ENCODE measurements around the gene SIGLEC14.
"Not testable (repeated sequence)": the region's sequence is repeated elsewhere in the genome, so short reads cannot be mapped to it uniquely, and the experiment has no call there.

The SIGLEC14 gene

DNA sequence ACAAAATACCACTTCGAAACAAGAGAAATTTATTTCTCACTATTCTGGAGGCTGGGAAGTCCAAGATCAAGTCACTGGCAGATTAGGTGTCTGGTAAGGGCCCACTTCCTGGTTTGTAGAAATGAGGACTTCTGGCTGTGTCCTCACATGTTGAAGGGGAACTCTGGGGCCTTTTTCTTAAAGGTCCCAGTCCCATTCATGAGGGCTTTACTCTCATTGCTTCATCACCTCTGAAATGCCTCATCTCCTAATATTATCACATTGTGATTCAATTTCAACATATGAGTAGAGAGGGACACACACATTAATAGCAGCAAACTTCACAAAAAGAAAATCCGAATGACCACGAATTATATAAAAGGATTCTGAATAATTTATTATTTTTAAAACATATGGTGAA is 21.6 kb upstream of the SIGLEC14 start:
- DNase-seq = no peak

DNA sequence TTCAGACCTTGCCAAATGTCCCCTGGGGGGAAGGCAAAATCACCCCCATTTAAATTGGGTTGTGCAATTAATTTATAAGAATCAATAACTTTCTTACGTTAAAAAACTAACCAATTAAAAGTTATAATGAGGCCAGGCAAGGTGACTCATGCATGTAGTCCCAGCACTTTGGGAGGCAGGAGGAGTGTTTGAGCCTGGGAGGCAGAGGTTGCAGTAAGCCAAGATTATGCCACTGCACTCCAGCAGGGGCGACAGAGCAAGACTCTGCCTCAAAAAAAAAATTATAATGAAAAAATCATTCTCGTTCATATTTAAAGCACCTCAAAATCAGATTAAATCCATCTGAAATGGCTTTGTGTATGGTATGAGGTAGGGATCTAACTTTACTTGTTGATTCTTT is 18.4 kb upstream of the SIGLEC14 start:
- DNase-seq = no peak

DNA sequence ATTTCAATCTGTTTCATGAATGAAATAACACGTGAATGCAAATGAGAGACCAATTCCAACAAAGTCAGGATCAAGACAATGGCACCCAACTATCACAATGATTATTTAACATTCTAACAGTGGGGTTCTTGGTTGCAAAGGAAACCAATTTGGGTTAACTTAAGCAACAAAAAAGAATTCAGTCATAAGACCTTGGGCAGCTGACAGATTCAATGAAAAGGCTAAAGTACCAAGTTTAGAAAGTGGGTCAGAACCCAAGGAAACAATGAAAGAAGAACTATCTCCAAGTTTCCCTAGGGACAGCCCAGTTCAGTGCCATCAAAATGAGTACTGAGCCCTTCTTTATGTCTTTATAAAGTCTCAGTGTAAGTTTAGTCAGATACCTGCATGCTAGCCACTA is 17.5 kb upstream of the SIGLEC14 start:
- no peak for DNase-seq

DNA sequence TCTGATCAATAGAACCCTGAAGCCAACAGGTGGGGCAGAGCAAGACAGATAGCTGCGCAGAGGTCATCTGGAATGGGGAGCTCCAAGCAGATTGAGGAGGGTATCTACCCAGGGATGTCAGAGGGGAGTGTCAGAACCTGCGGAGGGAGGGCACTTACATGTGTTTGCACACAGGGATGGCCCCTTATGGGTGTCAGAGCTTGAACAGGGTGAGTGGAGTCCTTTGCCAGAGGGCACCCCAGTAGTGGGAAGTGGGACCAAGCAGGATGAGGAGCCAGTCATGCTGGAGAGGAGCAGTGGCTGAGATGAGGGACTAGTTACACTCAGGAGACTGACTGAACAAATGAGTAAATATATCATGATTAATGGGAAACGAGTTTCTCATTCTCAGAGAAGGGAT is 17.0 kb upstream of the SIGLEC14 start:
- no peak for DNase-seq

DNA sequence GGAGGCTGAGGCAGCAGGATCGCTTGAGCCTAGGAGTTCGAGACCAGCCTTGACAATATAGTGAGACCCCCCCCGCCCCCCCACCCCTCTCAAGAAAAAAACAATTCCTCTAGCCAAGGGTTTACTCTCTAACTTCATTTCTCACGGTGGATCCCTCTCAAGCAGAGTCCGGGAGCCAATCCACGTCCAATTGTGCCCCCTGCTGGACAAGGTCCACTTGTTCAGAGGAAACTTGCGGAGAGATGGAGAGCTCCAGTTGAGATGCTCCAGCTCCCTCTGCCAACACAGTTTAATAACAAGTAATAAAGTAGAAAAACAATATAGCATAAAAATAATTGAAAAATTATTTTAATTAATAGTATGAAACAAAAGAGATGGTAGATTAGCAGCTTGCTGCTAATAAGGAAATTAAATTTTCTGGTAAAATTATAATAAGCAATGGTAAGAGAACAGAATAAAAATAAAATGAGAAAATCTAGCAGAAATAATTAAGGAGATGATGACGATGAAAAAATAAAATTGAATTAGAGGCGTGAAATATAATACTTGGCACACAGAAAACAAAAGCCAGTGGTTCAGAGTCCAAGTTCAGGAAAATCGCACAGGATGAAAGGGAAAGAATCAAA is 14.5 kb upstream of the SIGLEC14 start:
- peak; percentile 83 for DNase-seq

DNA sequence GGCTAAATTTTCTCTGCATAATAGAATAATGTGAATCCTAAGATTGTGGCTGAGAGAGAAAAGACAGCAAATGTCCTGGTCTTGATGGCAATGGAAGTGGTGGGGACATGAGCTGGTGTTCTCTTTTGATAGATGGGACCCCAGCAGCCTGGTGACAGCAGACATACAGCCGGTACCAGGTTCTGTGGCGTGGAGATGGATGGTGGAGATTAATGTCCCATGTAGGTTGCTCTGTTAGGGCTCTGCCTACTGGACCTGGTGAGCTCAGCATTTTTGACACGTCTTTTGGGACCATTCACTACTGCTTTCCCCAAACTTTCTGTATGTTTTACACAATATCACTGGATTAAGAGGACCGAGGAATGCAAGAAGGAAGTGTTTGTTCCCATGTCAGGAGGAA is 8.2 kb upstream of the SIGLEC14 start:
- no peak for DNase-seq

DNA sequence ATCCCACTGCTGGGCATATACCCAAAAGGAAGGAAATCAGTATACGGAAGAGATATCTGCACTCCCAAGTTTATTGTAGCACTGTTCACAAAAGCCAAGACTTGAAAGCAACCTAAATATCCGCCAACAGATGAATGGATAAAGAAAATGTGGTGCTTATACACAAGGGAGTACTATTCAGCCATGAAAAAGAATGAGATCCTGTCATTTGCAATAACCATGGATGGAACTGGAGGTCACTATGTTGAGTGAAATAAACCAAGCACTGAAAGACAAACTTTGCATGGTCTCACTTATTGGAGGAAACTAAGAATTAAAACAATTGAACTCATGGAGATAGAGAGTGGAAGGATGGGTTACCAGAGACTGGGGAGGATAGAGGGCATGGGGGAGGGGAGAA is 6.5 kb upstream of the SIGLEC14 start:
- DNase-seq = no peak

DNA sequence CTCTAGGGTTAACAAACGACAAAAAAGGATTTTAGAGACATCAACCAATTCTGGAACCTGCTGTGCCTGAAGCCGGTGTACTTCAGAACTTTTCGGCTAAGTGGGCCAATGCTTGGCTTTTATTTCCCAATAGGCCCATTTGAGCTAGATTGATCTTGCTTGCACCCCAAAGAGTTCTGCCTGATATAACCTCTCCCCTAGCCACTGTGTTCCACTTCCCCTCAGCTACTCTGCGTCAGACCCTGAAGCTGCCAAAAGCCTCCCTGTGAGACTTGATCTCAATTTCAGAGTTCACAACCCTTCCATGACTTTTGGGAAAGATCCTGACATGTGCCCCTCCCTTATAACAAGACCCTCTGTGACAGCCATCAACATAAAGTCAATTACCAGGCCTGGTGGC is 5.6 kb upstream of the SIGLEC14 start:
- no peak for DNase-seq

DNA sequence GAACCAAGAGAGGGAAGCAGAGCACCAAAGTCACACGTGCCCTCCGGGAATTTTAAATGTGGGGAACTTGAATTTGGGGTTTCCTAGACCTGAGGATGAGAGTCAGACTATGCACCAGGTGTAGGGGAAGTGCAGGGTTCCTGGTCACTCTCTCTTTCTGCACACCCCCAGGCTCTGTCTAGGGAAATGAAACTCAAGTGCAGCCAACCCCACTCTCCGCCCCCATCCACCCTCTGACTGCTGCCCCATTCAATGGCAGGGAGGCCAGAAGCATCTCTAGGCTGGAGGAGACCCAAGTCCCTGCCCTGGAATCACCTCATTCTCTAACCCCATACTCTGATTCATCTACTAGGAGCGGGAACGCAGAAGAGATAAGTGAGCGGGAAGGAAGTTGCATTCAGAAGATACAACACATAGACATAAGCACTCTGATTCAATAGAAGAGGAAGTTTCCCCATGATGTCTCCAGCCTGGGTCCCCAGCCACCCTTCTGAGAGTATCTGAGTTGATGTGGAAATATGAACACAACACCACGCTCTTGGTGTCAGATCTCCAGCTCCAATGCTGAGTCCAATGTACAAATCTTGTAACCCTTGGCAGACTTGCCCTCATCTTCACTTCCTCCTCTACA is 4.7 kb upstream of the SIGLEC14 start:
- no peak for DNase-seq

DNA sequence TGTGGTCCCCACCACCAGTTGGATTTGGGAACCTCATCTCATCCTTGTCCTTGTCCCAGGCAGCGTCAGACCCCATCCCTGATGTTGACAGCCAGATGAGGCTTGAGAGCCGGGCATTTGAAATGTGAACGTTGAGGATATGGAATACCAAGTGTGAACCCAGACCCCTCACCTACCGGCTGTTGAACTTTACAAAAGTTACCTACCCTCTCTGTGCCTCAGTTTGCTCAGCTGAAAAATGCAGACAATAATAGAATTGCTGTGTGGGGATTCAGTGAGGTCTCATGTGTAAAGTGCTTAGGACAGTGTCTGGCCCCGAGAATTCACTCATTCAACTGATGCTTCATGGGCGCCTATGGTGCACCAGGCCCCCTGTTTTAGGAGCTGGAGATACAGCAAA is 693 bp upstream of the SIGLEC14 start:
- no peak for DNase-seq

DNA sequence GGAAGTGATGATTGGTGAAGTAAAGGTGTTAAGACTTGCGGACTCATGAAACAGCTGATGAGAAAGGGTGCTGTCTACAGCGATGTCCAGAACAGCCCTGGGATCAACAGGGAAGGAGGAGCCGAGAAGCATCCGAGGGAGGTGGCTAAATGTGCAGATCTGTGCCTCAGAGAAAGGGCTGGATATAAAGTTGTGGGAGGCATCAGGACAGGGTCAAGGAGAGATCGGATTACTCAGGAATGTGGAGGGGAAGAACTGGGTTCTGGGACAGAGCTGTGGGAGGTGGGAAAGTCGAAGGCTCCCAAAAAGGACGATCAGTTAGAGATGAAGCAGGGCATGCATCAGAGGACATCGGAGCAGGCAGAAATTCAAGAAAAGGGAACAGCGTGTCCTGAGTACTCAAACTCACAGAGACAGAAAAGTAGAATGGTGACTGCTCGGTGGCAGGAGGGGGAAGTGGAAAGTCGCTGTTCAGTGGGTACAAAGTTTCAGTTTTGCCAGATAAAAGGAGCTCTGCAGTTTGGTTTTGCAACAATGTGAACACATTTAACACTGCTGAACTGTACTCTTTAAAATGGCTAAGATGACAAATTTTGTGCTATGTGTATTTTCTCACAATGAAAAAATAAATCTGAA is 1.9 kb downstream of the SIGLEC14 start:
- no peak for DNase-seq

DNA sequence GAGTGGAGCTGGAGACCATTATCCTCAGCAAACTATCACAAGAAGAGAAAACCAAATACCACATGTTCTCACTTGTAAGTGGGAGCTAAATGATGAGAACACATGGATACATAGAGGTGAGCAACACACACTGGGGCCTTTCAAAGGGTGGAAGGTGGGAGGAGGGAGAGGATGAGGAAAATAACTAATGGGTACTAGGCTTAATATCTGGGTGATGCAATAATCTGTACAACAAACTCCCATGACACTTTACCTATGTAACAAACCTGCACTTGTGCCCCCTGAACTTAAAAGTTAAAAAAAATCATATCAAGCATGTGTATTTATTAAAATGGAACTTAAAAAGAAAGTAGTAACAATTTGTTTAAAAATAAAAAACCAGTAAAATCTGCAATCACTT is 5.0 kb downstream of the SIGLEC14 start:
- no peak for DNase-seq

DNA sequence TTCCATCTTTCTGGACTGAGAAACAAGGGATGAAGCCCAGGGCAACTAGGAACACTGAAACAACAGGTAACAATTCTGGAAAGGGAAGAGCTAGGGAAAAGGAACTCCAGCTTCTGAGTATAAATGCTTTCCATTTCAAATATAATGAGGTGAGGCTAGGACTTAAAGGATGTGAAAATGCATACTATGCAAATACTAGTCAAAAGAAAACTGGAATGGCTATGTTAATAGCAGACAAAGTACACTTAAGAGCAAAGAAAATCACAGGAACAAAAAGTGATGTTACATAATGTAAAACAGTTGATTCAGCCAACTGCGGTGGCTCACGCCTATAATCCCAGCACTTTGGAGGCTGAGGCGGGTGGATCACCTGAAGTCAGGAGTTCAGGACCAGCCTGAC is 6.2 kb downstream of the SIGLEC14 start:
- no peak for DNase-seq

DNA sequence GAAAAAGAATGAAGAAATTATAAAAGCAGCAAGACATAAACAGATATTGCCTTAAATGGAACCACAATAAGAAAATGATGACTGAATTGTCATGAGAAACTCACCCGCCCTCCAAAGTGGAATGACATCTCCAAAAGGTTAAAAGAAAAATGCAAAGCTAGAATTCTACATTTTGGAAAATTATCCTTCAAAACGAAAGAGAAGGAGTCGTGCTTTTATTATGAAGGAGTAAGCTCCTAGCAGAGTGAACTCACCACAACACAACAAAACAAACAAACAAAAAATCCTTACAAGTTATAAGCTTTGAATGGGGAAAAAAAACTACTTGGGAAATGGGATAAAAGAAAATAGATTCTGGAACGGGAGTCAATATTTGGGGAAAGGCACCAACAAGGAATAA is 6.7 kb downstream of the SIGLEC14 start:
- DNase-seq = no peak

DNA sequence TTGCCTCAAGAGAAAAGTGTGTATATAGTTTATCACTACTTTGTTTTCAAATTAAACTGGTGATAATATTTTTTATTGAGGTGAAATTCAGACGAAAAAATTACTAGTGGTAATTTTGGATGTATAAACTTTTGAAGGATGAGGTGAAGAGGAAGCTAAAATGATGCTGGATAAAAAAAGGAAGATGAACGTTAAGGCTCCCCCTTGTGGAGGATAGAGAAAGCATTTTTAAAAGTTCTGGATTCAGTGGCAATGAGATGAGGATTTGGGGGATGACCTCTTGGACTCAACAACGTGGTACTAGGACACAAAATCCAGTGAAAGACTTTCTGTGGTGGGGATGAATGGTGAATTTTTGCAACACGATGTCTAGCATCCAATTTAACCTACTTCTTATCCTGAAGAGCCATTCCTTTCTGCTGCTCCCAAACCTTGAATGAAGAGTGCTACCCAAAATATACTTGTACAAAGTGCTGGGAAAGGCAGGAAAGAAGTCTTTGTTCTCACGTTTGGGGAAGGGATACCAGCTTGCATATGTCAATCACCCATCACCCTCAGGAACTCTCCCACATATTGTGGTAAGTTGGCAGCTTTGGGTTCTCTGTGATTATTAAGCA is 9.2 kb downstream of the SIGLEC14 start:
- DNase-seq = no peak

DNA sequence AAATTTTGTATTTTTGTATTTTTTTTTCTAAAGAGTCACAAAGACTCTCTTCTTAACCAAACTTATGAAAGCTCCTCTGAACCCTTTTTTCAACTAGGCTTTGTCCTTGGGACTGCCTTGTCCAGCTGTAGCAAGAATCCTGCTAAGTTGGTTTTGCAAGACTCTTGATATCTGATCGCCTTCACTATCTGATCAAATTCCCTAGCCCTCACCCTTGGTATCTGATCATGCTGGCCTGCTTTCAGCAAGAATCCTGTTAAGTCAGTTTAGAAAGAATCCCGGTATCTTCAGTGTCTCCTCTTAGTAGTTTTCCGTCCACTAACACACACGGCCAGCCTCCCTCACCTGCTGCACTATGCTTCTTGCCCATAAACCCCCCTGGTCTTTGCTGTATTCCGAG is 14.5 kb downstream of the SIGLEC14 start:
- DNase-seq = no peak

DNA sequence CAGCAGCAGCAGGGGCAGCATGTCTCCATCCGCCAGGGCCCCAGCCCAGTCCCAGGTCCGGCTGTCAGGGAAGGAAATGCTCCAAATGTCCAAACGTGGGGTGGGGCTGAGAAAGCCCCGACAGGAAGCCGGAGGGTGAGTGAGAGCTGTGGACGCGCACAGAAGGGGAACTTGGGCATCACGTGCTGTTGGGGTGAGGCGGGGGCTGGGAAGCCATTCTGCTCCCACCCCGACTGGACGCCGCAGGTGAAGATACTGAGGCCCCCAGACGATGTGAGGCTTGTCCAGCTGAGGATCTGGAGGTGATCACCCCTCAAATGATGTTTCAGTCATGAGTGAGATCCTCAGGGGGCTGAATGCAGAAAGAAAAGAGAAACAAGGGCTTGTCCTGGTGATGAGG is 16.3 kb downstream of the SIGLEC14 start, which contains the start of gene SIGLEC5:
Gene SIGLEC5, minus strand, starts transcription at position 87 of the 400 bp plus-strand sequence. Its CDS starts 66 bp downstream, at position 21.
- not testable (repeated sequence) for DNase-seq

DNA sequence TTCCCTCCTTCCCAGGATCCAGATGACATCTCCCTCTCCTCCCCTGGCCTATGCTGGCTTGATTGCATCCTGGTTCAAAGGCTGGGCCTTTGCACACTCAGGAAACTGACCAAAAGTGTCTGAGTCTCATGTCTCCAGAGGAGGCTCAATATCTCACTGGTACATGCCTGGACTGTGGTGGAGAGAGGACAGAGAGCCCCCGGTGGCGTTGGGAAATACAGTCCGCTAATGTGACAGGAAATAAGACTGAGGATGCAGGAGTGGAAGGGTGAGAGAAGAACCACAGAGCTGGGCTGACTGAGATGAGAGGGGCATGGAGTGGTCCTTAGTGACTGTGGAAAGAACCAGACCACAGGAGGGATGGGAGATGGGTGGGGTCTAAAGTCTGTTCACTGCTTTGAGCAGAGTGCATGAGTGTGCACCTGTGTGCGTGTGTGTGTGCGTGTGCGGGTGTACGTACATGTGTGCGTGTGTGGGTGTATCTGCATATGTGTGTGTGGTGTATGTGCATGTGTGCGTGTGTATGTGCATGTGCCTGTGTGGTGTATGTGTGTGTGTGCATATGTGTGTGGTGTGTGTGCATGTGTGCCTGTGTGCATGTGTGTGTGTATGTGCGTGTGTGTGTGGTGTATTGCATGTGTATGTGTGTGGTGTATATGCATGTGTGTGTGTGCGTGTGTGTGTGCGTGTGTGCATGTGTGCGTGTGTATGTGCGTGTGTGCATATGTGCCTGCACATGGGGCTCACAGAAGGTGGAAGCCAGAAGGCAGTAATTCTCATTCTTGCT is 18.3 kb downstream of the SIGLEC14 start:
- DNase-seq = no peak

DNA sequence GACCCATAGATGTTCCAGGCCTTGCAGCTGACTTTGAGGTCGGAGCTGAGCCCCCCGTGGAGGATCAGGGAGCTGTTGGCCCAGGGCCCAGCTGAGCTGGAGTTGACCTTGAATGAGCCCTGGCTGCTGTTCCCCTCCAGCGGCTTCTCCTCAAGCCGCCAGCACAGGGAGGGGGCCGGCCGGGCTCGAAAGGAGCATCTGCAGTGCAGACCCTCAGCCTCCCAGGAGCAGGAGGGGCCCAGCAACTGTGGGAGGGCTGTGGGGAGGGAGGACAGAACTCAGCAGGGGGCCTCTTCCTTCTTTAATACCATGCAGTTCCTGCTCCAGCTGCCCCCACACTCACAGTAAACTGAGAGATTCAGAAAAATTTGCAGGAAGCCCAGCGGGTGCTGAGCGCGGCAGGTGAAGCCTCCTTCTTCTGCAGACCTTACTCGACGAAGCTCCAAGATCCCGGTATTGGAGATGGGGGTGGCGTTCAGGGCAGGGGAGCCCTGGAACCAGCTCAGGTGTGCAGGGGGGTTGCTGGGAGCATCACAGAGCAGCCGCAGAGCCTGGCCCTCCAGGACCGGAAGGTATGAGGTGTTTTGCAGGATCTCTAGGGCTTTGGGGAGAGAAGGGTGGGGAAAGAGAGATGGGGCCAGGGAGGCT is 19.0 kb downstream of the SIGLEC14 start:
- no peak for DNase-seq

DNA sequence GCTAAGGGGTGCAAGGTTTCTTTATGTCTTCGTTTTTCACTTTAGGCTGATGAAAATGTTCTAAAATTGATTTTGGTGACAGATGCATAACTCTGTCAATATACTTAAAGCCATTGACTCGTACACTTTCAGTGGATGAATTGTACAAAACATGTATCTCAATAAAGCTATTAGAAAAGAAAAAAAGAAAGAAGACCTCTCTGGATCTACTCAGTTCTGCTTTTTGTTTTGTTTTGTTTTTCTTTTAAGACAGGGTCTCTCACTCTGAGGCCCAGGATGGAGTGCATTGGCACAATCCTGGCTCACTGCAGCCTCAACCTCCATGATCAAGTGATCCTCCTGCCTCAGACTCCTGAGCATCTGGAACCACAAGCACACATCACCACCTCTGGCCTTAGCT is 19.9 kb downstream of the SIGLEC14 start:
- no peak for DNase-seq

DNA sequence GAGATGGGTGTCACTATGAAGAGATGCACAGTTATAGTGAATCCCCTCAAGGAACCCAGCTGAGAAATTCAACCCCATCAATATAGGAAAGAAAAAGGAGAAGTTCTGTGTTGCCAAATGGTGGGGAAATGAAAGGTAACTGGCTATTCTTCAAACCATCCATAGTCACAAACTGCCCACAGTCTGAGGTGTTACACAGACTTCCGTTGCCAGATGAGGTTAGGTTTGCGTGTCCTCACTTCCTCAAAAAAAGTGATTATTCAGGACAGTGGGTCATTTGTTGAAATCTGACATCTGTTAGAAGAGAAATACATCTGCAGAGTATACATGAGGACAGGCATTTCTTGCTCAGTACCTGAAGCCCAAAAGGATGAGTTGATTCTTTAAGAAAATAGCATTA is 25.4 kb downstream of the SIGLEC14 start:
- DNase-seq = no peak

DNA sequence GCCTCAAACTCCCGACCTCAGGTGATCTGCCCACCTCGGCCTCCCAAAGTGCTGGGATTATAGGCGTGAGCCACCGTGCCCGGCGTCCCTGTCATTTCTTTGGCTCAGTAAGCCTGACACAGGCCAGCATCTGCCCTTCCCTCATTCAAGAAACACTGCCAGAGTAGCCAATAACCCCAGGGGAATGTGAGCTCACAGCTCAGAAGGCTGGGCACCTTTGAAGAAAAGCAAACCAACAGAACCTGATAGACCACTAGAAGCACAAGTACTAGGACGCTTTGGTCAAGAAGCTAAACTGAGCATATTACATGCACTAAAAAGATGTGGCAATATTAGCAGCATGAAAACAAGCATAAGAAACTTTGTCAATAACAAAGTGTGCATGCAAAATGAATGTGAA is 30.6 kb downstream of the SIGLEC14 start:
- DNase-seq = no peak

DNA sequence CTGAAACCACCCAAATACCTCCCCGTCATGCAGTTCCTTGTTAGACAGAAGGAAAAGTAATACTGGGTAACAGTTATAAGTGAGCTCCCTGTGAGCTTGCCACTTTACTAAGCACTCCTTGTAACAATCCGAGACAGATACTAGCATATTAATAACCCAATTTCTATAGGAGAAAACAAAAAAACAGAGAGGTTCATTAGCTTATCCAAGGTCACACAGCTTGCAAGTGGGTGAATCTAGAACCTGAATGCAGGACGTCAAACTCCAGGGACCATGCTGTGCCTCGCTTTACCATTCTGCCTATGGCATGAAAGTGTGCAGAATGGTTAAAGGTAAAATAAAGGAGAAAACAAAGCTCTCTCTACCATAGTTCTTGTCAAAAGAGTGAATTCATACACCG is 31.8 kb downstream of the SIGLEC14 start:
- DNase-seq = no peak
